ACC112 (cell line): ENCODE results near the gene C22orf39.
A peak's percentile ranks its signal among the peaks of the same experiment; 100 is the strongest.

Experiments used
- H2AFZ ChIP-seq: fragments of 200-600 bp; sonication (generic); one replicate; pipeline ENCODE4 v1.6.0; 2017; ENCODE audit warnings: antibody characterized with exemption, low read length; ENCODE audit not compliant: unreplicated experiment
- H3K27ac ChIP-seq: fragments of 200-600 bp; sonication (generic); 2 replicates; pipeline ENCODE4 v1.5.1; 2014; ENCODE audit warnings: low read depth, mild to moderate bottlenecking, antibody characterized with exemption, low read length, moderate library complexity
- H3K27me3 ChIP-seq: fragments of 200-600 bp; sonication (generic); 2 replicates; pipeline ENCODE4 v1.6.1; 2014; ENCODE audit warnings: mild to moderate bottlenecking, antibody characterized with exemption, low read length, moderate library complexity, mixed read lengths; ENCODE audit not compliant: insufficient read depth
- H3K36me3 ChIP-seq: fragments of 200-600 bp; sonication (generic); 2 replicates; pipeline ENCODE4 v1.6.1; 2016; ENCODE audit warnings: mild to moderate bottlenecking, antibody characterized with exemption, low read length, moderate library complexity, mixed read lengths; ENCODE audit not compliant: insufficient read depth
- H3K4me1 ChIP-seq: fragments of 200-600 bp; sonication (generic); one replicate; pipeline ENCODE4 v1.6.1; 2016; ENCODE audit warnings: low read length, mixed read lengths; ENCODE audit not compliant: insufficient read depth, unreplicated experiment, control insufficient read depth
- H3K4me3 ChIP-seq: fragments of 200-600 bp; sonication (generic); 2 replicates; pipeline ENCODE4 v1.5.1; 2014; ENCODE audit warnings: mild to moderate bottlenecking, low read depth, low read length
- H3K79me2 ChIP-seq: fragments of 200-600 bp; sonication (generic); one replicate; pipeline ENCODE4 v1.6.0; 2016; ENCODE audit warnings: low read length; ENCODE audit not compliant: control insufficient read depth, unreplicated experiment, insufficient read depth

Gene C22orf39

GRCh38 chr22:19488285-19488684 is 40.8 kb upstream of the C22orf39 start:
- Histone ChIP-seq H3K27ac (no peak overlapping the region), H2AFZ (no peak overlapping the region), H3K27me3 (no peaks in the 10 kb centered on the region), H3K4me3 (no peak overlapping the region), H3K36me3 (peaks cover 4% of the 10 kb centered on the region; the same call in 1 of the 2 replicates), H3K4me1 (peaks cover 14% of the 10 kb centered on the region), H3K79me2 (no peaks in the 10 kb centered on the region)

DNA sequence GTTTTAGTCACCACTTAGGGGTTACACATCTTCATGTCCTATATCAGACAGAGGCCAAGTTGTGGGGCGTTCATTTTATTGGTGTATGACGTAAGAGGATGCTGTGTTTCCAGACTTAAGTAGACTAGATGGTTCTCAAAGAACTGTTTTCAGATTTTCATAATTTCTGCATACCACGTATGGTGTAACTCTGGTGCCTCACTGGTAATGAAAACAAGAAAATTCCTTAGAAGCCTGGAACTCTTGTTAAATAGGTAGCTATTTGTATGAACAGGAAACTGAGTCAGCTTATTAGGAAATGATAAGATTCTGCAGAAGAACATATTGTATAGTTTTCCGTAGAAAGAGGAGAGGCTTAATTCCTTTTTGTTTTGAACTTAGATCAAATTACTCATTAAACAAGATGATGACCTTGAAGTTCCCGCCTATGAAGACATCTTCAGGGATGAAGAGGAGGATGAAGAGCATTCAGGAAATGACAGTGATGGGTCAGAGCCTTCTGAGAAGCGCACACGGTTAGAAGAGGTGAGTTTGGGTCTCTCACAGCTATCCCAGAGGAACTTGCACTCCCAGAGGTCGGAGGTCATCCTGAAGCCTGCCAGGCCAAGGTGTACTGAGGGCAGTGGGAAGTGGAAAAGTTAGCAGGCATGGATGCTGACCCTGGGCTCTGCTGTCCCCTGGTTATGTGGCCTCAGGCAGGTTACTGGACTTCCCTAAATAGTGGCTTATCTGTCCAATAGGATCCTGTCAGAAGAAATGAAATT is 36.2 kb upstream of the C22orf39 start:
- Histone ChIP-seq H2AFZ (no peak overlapping the region), H3K27ac (peak overlapping the region; percentile 84), H3K4me1 (peaks cover 31% of the 10 kb centered on the region), H3K27me3 (no peaks in the 10 kb centered on the region), H3K36me3 (peaks cover 4% of the 10 kb centered on the region; the same call in 1 of the 2 replicates), H3K79me2 (peaks cover 19% of the 10 kb centered on the region), H3K4me3 (0 out of 2 replicates have a peak overlapping the region, but pooled peaks have one; percentile 37)

- no peak overlapping the region for H3K4me3 ChIP-seq
- H3K36me3 ChIP-seq: peaks cover 4% of the 10 kb centered on the region; the same call in 1 of the 2 replicates
- peak overlapping the region; percentile 84 for H3K27ac ChIP-seq
- no peak overlapping the region for H2AFZ ChIP-seq
- no peaks in the 10 kb centered on the region for H3K27me3 ChIP-seq
- peaks cover 33% of the 10 kb centered on the region for H3K79me2 ChIP-seq
- peaks cover 32% of the 10 kb centered on the region for H3K4me1 ChIP-seq
Measured at GRCh38 chr22:19482297-19482696, 34.8 kb upstream of the C22orf39 start.

GRCh38 chr22:19480789-19481188 is 33.3 kb upstream of the C22orf39 start:
- peaks cover 4% of the 10 kb centered on the region; the same call in 1 of the 2 replicates for H3K36me3 ChIP-seq
- H3K4me1 ChIP-seq: peaks cover 40% of the 10 kb centered on the region
- H3K4me3 ChIP-seq: peak overlapping the region; percentile 76
- no peak overlapping the region for H3K27ac ChIP-seq
- H2AFZ ChIP-seq: no peak overlapping the region
- peaks cover 44% of the 10 kb centered on the region for H3K79me2 ChIP-seq
- no peaks in the 10 kb centered on the region for H3K27me3 ChIP-seq

DNA sequence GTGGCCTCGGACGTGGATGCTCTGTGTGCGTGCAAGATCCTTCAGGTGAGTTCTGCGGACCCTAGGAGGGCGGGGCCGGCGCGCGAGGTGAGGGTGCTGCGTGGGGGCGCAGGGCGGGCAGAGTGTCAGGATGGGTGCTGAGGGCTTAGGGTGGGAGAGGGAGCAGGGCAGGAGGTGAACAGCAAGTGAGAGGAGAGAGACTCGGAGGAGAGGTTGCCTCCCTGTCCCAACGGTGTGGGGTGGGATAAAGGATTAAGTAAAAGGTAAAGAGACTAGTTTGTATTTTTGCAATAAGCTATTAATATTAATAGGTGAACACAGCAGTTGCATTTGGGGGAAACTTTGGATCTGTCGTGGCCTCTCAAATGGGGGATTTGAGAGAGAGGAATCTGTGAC is 32.7 kb upstream of the C22orf39 start:
- peak overlapping the region; percentile 76 for H3K4me3 ChIP-seq
- H2AFZ ChIP-seq: no peak overlapping the region
- H3K27me3 ChIP-seq: no peaks in the 10 kb centered on the region
- H3K79me2 ChIP-seq: peaks cover 50% of the 10 kb centered on the region
- no peak overlapping the region for H3K27ac ChIP-seq
- peaks cover 41% of the 10 kb centered on the region for H3K4me1 ChIP-seq
- H3K36me3 ChIP-seq: peaks cover under 1% of the 10 kb centered on the region; the same call in 1 of the 2 replicates

GRCh38 chr22:19479355-19480172 is 32.1 kb upstream of the C22orf39 start, which contains the start of gene CDC45:
TSS of gene CDC45 (plus strand) at chr22:19479920. CDS start at chr22:19479969, 49 bp downstream.
- Histone ChIP-seq H3K27me3 (no peaks in the 10 kb centered on the region), H3K79me2 (peaks cover 52% of the 10 kb centered on the region), H3K27ac (peak within 1 kb of the TSS; percentile 93), H2AFZ (peak within 1 kb of the TSS; percentile 35), H3K4me3 (peak within 1 kb of the TSS; percentile 97), H3K4me1 (peaks cover 40% of the 10 kb centered on the region), H3K36me3 (no peaks in the 10 kb centered on the region)

GRCh38 chr22:19478901-19479354 is 31.4 kb upstream of the C22orf39 start, which contains the start of gene UFD1:
TSS of gene UFD1 (minus strand) at chr22:19479193. CDS start at chr22:19479085, 108 bp downstream.
- Histone ChIP-seq H3K27me3 (no peaks in the 10 kb centered on the region), H3K36me3 (no peaks in the 10 kb centered on the region), H3K4me1 (peaks cover 33% of the 10 kb centered on the region), H2AFZ (peak within 1 kb of the TSS; percentile 35), H3K27ac (peak within 1 kb of the TSS; percentile 93), H3K79me2 (peaks cover 53% of the 10 kb centered on the region), H3K4me3 (peak within 1 kb of the TSS; percentile 97)

DNA sequence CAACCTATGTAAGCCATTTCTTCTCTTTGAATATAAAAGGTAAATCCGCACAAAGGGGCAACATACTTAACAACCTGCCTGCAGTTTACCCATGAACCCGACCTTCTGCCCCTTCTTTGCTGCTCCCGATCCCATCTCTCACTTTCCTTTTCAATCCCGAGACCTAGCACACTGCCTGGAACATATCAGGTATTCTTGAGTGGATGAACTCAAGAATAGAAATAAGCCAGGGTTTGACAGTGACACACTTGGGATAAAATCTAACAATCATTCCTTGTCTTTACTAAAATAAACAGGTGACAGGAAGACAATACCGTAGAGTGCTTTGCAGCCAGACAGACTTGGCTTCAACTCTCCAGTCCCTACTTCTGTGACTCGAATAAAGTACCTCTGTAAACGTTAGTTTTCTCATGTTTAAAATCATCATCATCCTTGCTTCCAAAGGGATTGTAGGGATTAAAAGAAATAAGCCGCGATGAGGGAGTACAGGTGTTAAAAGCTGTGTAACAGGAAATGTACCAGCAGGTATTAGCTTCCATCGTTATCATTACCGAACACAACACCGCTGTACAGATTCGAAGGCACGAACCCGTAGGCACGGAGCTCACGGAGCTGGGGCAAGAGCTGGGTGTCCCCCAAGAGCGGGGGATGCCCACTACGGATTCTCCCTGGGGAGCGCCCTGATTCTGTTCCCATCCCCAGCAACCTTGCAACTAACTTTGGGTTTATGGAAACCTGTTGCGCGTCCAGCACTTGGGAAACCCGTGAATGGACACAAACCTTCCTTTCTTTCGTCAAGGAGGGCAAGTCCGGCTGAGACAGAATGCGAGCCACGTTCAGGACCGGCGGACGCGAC is 30.8 kb upstream of the C22orf39 start:
- no peaks in the 10 kb centered on the region for H3K36me3 ChIP-seq
- peak overlapping the region; percentile 93 for H3K27ac ChIP-seq
- H3K79me2 ChIP-seq: peaks cover 56% of the 10 kb centered on the region
- H3K27me3 ChIP-seq: no peaks in the 10 kb centered on the region
- H2AFZ ChIP-seq: no peak overlapping the region
- peak overlapping the region; percentile 97 for H3K4me3 ChIP-seq
- H3K4me1 ChIP-seq: peaks cover 27% of the 10 kb centered on the region

GRCh38 chr22:19477321-19478044 is 30.0 kb upstream of the C22orf39 start:
- H3K27ac ChIP-seq: peak overlapping the region; percentile 93; the same call in 1 of the 2 replicates
- 0 out of 2 replicates have a peak, but pooled peaks cover 2% of the 10 kb centered on the region for H3K36me3 ChIP-seq
- H3K79me2 ChIP-seq: peaks cover 54% of the 10 kb centered on the region
- H3K4me1 ChIP-seq: peaks cover 20% of the 10 kb centered on the region
- no peaks in the 10 kb centered on the region for H3K27me3 ChIP-seq
- H2AFZ ChIP-seq: no peak overlapping the region
- peak overlapping the region; percentile 97 for H3K4me3 ChIP-seq
